GM12878 (cell line): ENCODE results near the gene WNT3A. TPM values are rescaled to one million over a fixed set of nuclear protein-coding genes. Genes with fewer than 3 reads are reported as not detected.

ENCODE experiments used
- ATAC-seq: fragments of 200-7000 bp; cut with Tn5 transposase; 3 replicates; pipeline ENCODE4 v1.9.1; 2020; ENCODE audit warnings: mild to moderate bottlenecking, moderate library complexity
- BruUV-seq: library from RNA; stranded (reverse); fragments of 400-500 nt; replicated peaks from 2 replicates; lab custom pipeline; 2021; lab: Mats Ljungman, UMichigan
- CTCF ChIA-PET: fragments of 300-600 bp; sonication (Branson Sonifier 250); formaldehyde crosslinking; extraction: SDS; loops from one replicate; lab custom pipeline; 2021; ENCODE audit warnings: inconsistent platforms; lab: Yijun Ruan, JAX
- POLR2A ChIA-PET: fragments of 350-600 bp; formaldehyde crosslinking; extraction: SDS; loops from one replicate; lab custom pipeline; 2021; ENCODE audit warnings: inconsistent platforms; lab: Charles Lee
- RAD21 ChIA-PET: fragments of 300-600 bp; sonication (Branson Sonifier 250); formaldehyde crosslinking; loops from one replicate; lab custom pipeline; 2023; ENCODE audit warnings: antibody characterized with exemption; ENCODE audit not compliant: unreplicated experiment; lab: Charles Lee
- SMC1A ChIA-PET: fragments of 300-600 bp; sonication (Branson Sonifier 250); formaldehyde crosslinking; loops from one replicate; lab custom pipeline; 2023; ENCODE audit not compliant: unreplicated experiment, uncharacterized antibody; lab: Charles Lee
- DNase-seq: peaks from one replicate; pipeline ENCODE4 v3.0.0-alpha.2; 2011; ENCODE audit warnings: low read depth, low spot score
- FAIRE-seq: peaks from 3 replicates; lab custom pipeline; 2011; peaks lifted over from hg19 to GRCh38; lab: Jason Lieb, UNC
- H2AFZ ChIP-seq: 2 replicates; pipeline ENCODE4 v1.6.0; 2011; ENCODE audit warnings: low read depth, low read length, control low read depth; ENCODE audit not compliant: control insufficient read depth
- H3K27ac ChIP-seq: 2 replicates; pipeline ENCODE4 v1.5.1; 2011; ENCODE audit warnings: control low read depth; ENCODE audit not compliant: control insufficient read depth, insufficient read depth
- H3K27me3 ChIP-seq, 2 experiments: replicated peaks in 1 of 2; 2 replicates each; pipeline versions ENCODE4 v1.6.0 to v1.6.1; 2011; ENCODE audit warnings: low read length in 1 of 2; ENCODE audit not compliant: control insufficient read depth in 2 of 2, insufficient read depth in 2 of 2
- H3K36me3 ChIP-seq, 2 experiments: 2 replicates each; pipeline ENCODE4 v1.5.1; 2011; ENCODE audit warnings: low read length in 1 of 2; ENCODE audit not compliant: control insufficient read depth in 2 of 2, insufficient read depth in 2 of 2
- H3K4me1 ChIP-seq: 2 replicates; pipeline ENCODE4 v1.6.1; 2011; ENCODE audit warnings: mild to moderate bottlenecking, low read length, moderate library complexity, mixed read lengths; ENCODE audit not compliant: control insufficient read depth, insufficient read depth
- H3K4me2 ChIP-seq: 2 replicates; pipeline ENCODE4 v1.6.0; 2011; ENCODE audit warnings: control low read depth; ENCODE audit not compliant: control insufficient read depth, insufficient read depth
- H3K4me3 ChIP-seq: fragments of 200-600 bp; sonication (generic); 2 replicates; pipeline ENCODE4 v1.5.1; 2016
- H3K79me2 ChIP-seq: 2 replicates; pipeline ENCODE4 v1.6.0; 2011; ENCODE audit warnings: low read length; ENCODE audit not compliant: control insufficient read depth, insufficient read depth
- H3K9ac ChIP-seq: 2 replicates; pipeline ENCODE4 v1.8.0; 2011; ENCODE audit warnings: low read length, control low read depth, mixed read lengths; ENCODE audit not compliant: control insufficient read depth, insufficient read depth
- H3K9me3 ChIP-seq: replicated peaks from 3 replicates; pipeline ENCODE4 v1.5.1; 2011; ENCODE audit warnings: mild to moderate bottlenecking, low read length; ENCODE audit not compliant: control insufficient read depth, insufficient read depth
- H4K20me1 ChIP-seq: 2 replicates; pipeline ENCODE4 v1.6.0; 2011; ENCODE audit not compliant: control insufficient read depth, insufficient read depth
- DPF2 ChIP-seq: fragments of 450-650 bp; IDR thresholded peaks from 2 replicates; pipeline ENCODE4 v1.6.1; 2017; ENCODE audit warnings: mild to moderate bottlenecking
- HDAC6 ChIP-seq: fragments of 200-600 bp; sonication (generic); IDR thresholded peaks from one replicate; pipeline ENCODE4 v1.8.0; 2017; ENCODE audit warnings: antibody characterized with exemption; ENCODE audit not compliant: unreplicated experiment
- JUNB ChIP-seq: IDR thresholded peaks from 2 replicates; pipeline ENCODE4 v1.6.1; 2016; ENCODE audit warnings: antibody characterized with exemption, mild to moderate bottlenecking
- KDM1A ChIP-seq: fragments of 200-600 bp; sonication (generic); IDR thresholded peaks from 2 replicates; pipeline ENCODE4 v1.6.1; 2016; ENCODE audit warnings: borderline replicate concordance
- MAX ChIP-seq: IDR thresholded peaks from 2 replicates; pipeline ENCODE4 v1.6.1; 2012; ENCODE audit warnings: low read depth, low read length, improper control_type of control experiment
- RCOR1 ChIP-seq: conservative IDR thresholded peaks from 2 replicates; pipeline ENCODE4 v1.6.1; 2012; ENCODE audit warnings: low read depth, low read length, improper control_type of control experiment
- SKIL ChIP-seq: fragments of 450-650 bp; IDR thresholded peaks from 2 replicates; pipeline ENCODE4 v1.6.1; 2017; ENCODE audit warnings: mild to moderate bottlenecking, low read depth, inconsistent platforms; ENCODE audit not compliant: poor library complexity, severe bottlenecking
- SMARCA5 ChIP-seq: fragments of 450-650 bp; IDR thresholded peaks from 2 replicates; pipeline ENCODE4 v1.6.1; 2017; ENCODE audit warnings: mild to moderate bottlenecking
- STAT3 ChIP-seq: IDR thresholded peaks from 2 replicates; pipeline ENCODE4 v1.6.1; 2011; ENCODE audit warnings: low read depth, low read length, improper control_type of control experiment
- TAF1 ChIP-seq: IDR thresholded peaks from 2 replicates; pipeline ENCODE4 v1.6.1; 2011; ENCODE audit warnings: mild to moderate bottlenecking, low read depth, low read length, borderline replicate concordance
- TCF12 ChIP-seq: IDR thresholded peaks from 2 replicates; pipeline ENCODE4 v1.6.1; 2011; ENCODE audit warnings: low read depth, mild to moderate bottlenecking, low read length
- YBX1 ChIP-seq: fragments of 450-650 bp; IDR thresholded peaks from 2 replicates; pipeline ENCODE4 v1.6.1; 2016; ENCODE audit warnings: antibody characterized with exemption
- ZBTB11 ChIP-seq: fragments of 450-650 bp; formaldehyde crosslinking; IDR thresholded peaks from 2 replicates; pipeline ENCODE4 v1.5.0; 2022; ENCODE audit warnings: mild to moderate bottlenecking, missing genetic modification characterization
- ZNF592 ChIP-seq: fragments of 450-650 bp; IDR thresholded peaks from 2 replicates; pipeline ENCODE4 v1.6.1; 2017; ENCODE audit warnings: mild to moderate bottlenecking, moderate library complexity
- ZNF622 ChIP-seq: fragments of 450-650 bp; IDR thresholded peaks from 2 replicates; pipeline ENCODE4 v1.6.1; 2017; ENCODE audit warnings: mild to moderate bottlenecking, inconsistent platforms
- WGBS: methylation state at CpG from one replicate; pipeline ENCODE4 v1.1.6; 2016; ENCODE audit warnings: low lambda C conversion rate; ENCODE audit not compliant: insufficient replicate concordance, insufficient coverage; ENCODE audit errors: missing lambda C conversion rate; 5-methylcytosine and 5-hydroxymethylcytosine counted together
- in situ Hi-C: fragments of 300-500 bp; cut with MboI; formaldehyde crosslinking; loops from 9 replicates; pipeline ENCODE4 v1.14.3; 2018; ENCODE audit warnings: mixed read lengths
- intact Hi-C: fragments of 100-400 bp; cut with micrococcal nuclease; formaldehyde crosslinking; loops from one replicate; pipeline ENCODE4 v1.14.2; 2022; ENCODE audit not compliant: unreplicated experiment
- polyA plus RNA-seq, 11 experiments: library from polyadenylated mRNA; depleted of rRNA in 4 of 11; unstranded in 6 of 11; stranded (reverse) in 5 of 11; fragments of >200 nt; fragmentation: Nextera tagmentation in 4 of 11; fragmentation: Illumina TruSeq in 1 of 11; extraction: Ambion mirVana in 4 of 11; extraction: Trizol in 1 of 11; gene quantifications; 1 replicate in 1 of 11; 2 replicates in 10 of 11; pipeline versions ENCODE4 v1.2.1 to v1.2.3, GENCODE V29; 2011 to 2016; ENCODE audit warnings: inconsistent platforms in 2 of 11, missing spikeins in 2 of 11, low read depth in 1 of 11
- total RNA-seq, 4 experiments: library from RNA; depleted of rRNA in 3 of 4; stranded (reverse); fragments of >200 nt in 3 of 4; fragmentation: Illumina TruSeq in 1 of 4; extraction: Trizol in 1 of 4; gene quantifications; 2 replicates each; pipeline versions ENCODE4 v1.2.1 to v1.2.3, GENCODE V29; 2013 to 2021

WNT3A gene
- total and polyA plus RNA-seq, 10 of the 15 experiments (the other 5 are each of a cell fraction or from before 2014, with no cell fraction given), result 0.16 TPM; not detected in 9

- POLR2A ChIA-PET, result no interaction called here
- in situ Hi-C loops, result no loop called here
These were observed 72.2 kb downstream of the WNT3A start for GRCh38 chr1:228079013-228079412.

More at GRCh38 chr1:228079013-228079412, 72.2 kb downstream of the WNT3A start:
- Histone ChIP-seq H3K4me1 (peaks cover 6% of the 10 kb centered on the region), H3K27ac (no peak overlapping the region), H4K20me1 (peaks cover 8% of the 10 kb centered on the region), H2AFZ (no peak overlapping the region), H3K9ac (no peak overlapping the region), H3K79me2 (peaks cover 46% of the 10 kb centered on the region), H3K9me3 (no peaks in the 10 kb centered on the region), H3K4me2 (no peak overlapping the region), H3K27me3 (no peaks in the 10 kb centered on the region), H3K4me3 (no peak overlapping the region), H3K36me3 (no peaks in the 10 kb centered on the region)
- ChIA-PET RAD21 (no interaction called here), SMC1A (no interaction called here), CTCF (no interaction called here)
- DNase-seq (no peak), ATAC-seq (no peak), FAIRE-seq (no peak)
- no TSS peak for BruUV-seq
- WGBS, result 99% methylated on average over 7 of the region's 7 CpGs
- intact Hi-C loops, result loop anchor here (10.0 kb wide), 1 partner anchor 314 kb away; no protein-coding TSS in a partner anchor
- no peak for TF ChIP-seq RCOR1
- TF ChIP-seq ZNF592, result no peak
- TF ChIP-seq HDAC6, result no peak
- TF ChIP-seq TCF12, result no peak
- no peak for TF ChIP-seq ZBTB11 (CRISPR knock-in tag)
- TF ChIP-seq YBX1, result no peak
- no peak for TF ChIP-seq DPF2
- no peak for TF ChIP-seq MAX
- TF ChIP-seq TAF1, result no peak
- TF ChIP-seq SMARCA5, result no peak
- TF ChIP-seq STAT3, result no peak
- no peak for TF ChIP-seq SKIL
- TF ChIP-seq KDM1A, result no peak
- no peak for TF ChIP-seq JUNB
- TF ChIP-seq ZNF622, result no peak
